Fibroblast of skin of back (primary cell): ENCODE results near the gene UVSSA.

Source experiments
- DNase-seq: peaks from one replicate; pipeline ENCODE4 v3.0.0-alpha.2; 2013

UVSSA gene

GRCh38 chr4:1349359-1350168 lies 2.6 kb downstream of the UVSSA start:
- no peak for DNase-seq

- no peak for DNase-seq
These were observed 3.1 kb downstream of the UVSSA start for GRCh38 chr4:1350169-1350520.

- DNase-seq = peak; percentile 63
These were observed 5.0 kb downstream of the UVSSA start for GRCh38 chr4:1351854-1352566.

DNA sequence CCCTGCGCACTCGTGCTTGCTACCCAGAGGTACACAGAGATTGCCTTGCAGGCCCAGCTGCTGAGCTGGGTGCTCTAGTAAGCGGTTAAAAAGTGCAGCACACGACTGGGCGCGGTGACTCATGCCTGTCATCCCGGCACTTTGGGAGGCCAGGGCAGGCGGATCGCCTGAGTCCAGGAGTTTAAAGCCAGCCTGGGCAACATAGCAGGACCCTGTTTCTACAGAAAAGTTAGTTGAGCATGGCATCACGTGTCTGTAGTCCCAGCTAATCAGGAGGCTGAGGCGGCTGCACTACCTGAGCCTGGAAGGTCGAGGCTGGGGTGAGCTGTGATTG lies 5.5 kb downstream of the UVSSA start:
- DNase-seq = no peak

- DNase-seq = no peak
These were observed 6.4 kb downstream of the UVSSA start for GRCh38 chr4:1353186-1354055.

DNA sequence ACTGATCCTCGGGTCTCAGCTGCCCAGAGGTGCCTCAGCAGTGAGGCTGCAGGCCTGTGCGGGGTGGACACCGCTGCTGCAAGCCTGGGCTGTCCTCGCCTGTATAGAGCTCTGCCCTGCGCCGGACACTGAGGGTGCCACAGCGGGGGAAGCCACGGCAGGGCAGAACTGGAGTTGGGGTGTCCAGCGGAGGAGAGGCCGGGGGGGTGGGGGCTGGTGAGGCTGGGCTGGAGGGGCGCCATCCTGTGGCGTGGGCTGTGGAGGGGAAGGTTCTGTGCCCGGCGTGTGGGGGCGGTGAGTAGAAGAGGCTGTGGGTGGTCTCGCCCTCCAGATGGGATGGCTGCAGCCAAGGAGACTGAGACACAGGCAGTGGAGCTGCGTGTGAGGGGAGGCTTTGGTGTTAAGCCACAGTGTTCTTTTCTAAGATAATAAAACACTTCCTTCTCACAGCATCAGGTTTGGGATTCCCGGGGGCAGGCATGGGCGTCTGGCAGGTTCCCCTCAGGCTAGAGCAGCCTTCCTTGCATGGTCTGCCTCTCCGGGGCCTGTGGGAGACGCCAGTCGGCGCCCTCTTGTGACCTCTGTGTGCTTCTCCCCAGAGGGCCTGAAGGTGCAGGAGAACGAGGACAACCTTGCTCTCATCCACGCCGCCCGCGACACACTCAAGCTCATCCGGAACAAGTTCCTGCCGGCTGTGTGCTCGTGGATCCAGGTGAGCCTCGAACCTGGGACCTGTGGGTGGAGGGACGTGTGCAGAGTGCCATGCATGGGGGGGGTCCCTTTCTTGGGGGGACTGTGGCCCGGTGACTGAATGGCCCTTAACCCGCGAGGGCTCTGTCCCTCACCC lies 7.4 kb downstream of the UVSSA start:
- DNase-seq = no peak

DNA sequence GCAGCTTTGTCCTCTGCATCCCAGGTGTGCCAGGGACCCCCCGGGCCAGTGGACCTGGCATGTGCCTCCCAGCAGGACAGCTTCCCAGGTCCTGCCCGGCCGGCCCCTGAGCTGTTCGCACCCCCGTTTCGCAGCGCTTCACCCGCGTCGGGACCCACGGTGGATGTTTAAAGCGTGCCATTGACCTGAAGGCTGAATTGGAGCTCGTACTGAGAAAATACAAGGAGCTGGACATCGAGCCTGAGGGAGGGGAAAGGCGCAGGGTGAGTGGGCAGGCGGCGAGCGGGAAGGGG lies 7.9 kb downstream of the UVSSA start:
- DNase-seq = no peak

- DNase-seq = no peak
These were observed 8.4 kb downstream of the UVSSA start for GRCh38 chr4:1355378-1355777.

GRCh38 chr4:1356181-1356998 lies 9.4 kb downstream of the UVSSA start:
- DNase-seq = peak; percentile 43

GRCh38 chr4:1357356-1358248 lies 10.6 kb downstream of the UVSSA start:
- DNase-seq = no peak

GRCh38 chr4:1358421-1359143 lies 11.6 kb downstream of the UVSSA start:
- no peak for DNase-seq

GRCh38 chr4:1359144-1359501 lies 12.1 kb downstream of the UVSSA start:
- peak; percentile 23 for DNase-seq

GRCh38 chr4:1359976-1360375 lies 13.0 kb downstream of the UVSSA start:
- no peak for DNase-seq

GRCh38 chr4:1360423-1361283 lies 13.6 kb downstream of the UVSSA start:
- DNase-seq = peak; percentile 60

GRCh38 chr4:1361431-1361830 lies 14.4 kb downstream of the UVSSA start:
- DNase-seq = no peak

GRCh38 chr4:1362046-1362445 lies 15.0 kb downstream of the UVSSA start:
- no peak for DNase-seq

DNA sequence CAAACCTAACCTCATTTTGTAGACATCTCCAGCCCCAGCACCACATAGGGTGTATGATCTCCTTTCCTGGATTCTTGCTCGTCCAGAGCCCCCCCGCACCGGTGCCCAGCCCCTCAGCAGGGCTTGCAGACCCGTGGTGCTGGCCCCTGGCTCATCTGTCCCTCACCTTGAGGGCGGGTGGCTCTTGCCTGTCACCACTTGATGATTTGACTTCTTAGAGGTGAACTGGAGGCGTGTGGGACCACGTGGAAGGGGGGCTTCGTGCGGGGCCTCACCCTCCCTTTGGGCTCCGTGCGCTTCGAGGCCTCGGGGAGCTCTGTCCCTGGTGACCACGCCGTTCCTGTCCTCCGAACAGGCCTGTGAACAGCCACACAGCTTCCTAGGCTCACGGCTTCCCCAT lies 15.5 kb downstream of the UVSSA start:
- no peak for DNase-seq

DNA sequence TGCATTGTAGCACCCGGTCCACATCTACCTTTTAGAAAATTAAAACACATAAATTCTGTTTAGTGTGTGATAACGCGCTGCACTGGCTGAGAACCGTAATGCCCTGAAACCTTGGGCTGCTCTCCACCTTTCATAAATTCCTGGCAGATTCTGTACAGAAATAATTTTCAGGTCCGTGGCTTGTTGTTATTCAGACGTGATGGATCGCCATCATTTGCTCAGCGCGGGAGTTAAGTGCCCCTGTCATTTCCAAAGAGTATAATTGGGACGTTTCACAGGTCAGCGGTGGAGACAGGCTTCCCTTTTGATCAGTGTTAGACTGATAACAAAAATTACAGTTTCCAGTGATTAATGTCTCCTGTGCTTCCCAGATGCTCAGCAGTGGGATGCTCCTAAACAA lies 16.5 kb downstream of the UVSSA start:
- DNase-seq = no peak

DNA sequence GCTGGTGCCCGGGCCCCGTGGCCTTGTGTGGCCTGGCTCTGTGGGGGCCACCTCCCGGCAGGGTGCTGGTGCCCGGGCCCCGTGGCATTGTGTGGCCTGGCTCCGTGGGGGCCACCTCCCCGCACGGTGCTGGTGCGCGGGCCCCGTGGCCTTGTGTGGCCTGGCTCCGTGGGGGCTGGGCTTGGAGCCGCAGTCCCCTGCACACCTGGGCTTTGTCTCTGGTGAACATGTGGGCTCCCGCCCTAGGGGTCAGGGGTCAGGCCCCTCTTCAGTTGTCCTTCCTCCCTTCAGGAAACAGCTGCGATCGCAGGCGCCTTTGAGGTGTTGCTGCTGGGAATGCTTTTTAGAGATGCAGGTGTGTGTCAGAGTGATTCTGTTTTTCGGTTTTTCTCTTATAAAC lies 17.2 kb downstream of the UVSSA start:
- DNase-seq = no peak
